IPS-18a (cell line): ENCODE measurements around the gene UBP1.
"Not testable (repeated sequence)": the region's sequence is repeated elsewhere in the genome, so short reads cannot be mapped to it uniquely, and the experiment has no call there.

ENCODE experiments used
- H3K27ac ChIP-seq: one replicate; pipeline ENCODE4 v1.5.1; 2013; ENCODE audit warnings: low read length
- H3K27me3 ChIP-seq: one replicate; pipeline ENCODE4 v1.6.1; 2013; ENCODE audit warnings: mild to moderate bottlenecking, low read length; ENCODE audit not compliant: control insufficient read depth, insufficient read depth
- H3K36me3 ChIP-seq: one replicate; pipeline ENCODE4 v1.6.1; 2013; ENCODE audit warnings: low read depth, low read length; ENCODE audit not compliant: control insufficient read depth
- H3K4me1 ChIP-seq: one replicate; pipeline ENCODE4 v1.6.1; 2013; ENCODE audit warnings: low read depth, low read length; ENCODE audit not compliant: control insufficient read depth
- H3K4me3 ChIP-seq: one replicate; pipeline ENCODE4 v1.5.1; 2013; ENCODE audit warnings: low read length
- H3K9ac ChIP-seq: one replicate; pipeline ENCODE4 v1.6.1; 2013; ENCODE audit warnings: mild to moderate bottlenecking, low read length, moderate library complexity
- H3K9me3 ChIP-seq: one replicate; pipeline ENCODE4 v1.6.1; 2013; ENCODE audit warnings: low read depth, low read length; ENCODE audit not compliant: control insufficient read depth

Gene UBP1

DNA sequence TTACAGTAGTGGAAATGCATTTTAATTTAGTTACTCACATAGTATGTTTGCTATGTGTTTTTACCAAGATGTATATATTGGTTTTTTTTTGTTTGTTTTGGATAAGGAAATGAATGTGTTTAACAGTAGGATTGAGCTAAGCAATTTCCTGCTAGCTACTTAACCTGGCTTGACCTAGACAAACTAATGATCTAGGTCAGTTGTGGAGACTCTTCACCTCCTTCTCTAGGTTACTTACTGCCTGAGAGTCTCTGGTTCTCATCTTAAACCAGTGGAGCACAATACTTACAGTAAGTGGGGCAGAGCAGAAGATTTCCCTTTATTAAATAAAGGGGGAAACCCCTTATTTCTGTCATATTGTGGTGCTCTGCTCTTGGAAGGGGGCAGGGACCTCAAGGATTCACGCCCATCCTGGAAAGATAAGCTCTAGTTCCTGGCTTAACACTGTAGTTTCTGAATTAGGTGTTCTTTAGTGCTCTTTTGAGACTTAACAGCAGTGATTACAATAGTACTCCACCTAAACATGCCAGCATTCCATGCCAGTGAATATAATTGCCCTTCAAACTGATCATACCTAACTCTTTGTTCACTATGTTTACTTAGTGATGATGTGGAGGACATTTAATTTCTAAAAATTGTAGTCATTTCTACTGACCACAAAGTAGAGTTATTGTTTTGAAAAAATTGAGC lies 79.9 kb downstream of the UBP1 start:
- Histone ChIP-seq H3K4me1 (no peaks in the 10 kb centered on the region), H3K27ac (no peak overlapping the region), H3K27me3 (no peaks in the 10 kb centered on the region), H3K9me3 (no peaks in the 10 kb centered on the region), H3K36me3 (no peaks in the 10 kb centered on the region), H3K4me3 (no peak overlapping the region), H3K9ac (no peak overlapping the region)

DNA sequence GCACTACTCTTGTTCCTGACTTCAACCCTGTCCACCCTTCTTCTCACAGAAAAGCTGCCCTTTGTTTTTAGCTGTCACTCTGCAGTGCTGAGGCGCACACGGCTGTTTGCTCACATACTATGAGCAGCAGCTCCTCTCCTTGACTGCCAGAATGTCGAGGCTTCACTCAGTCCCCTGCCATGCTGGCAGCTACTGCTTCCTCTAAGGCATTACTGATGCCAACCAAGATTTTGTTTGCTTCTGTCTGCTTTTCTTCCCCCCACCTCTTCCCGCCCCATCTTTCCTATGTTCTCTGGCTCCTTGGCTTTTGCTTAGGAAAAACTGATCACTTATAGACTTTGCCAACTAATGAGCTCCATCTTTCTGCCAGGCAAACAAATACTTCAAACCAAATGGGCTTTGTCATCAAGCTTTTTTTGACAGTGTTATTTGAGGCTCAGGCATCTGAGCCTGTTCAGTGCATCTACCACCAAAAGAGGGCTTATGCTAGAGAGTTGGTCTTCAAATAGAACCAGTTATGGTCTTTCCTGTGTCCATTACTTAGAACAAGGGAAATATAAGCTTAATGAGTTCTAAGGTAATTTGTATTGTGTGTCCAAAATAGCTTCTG lies 81.9 kb downstream of the UBP1 start:
- Histone ChIP-seq H3K4me3 (no peak overlapping the region), H3K27me3 (no peaks in the 10 kb centered on the region), H3K9ac (no peak overlapping the region), H3K9me3 (no peaks in the 10 kb centered on the region), H3K36me3 (no peaks in the 10 kb centered on the region), H3K27ac (no peak overlapping the region), H3K4me1 (no peaks in the 10 kb centered on the region)

DNA sequence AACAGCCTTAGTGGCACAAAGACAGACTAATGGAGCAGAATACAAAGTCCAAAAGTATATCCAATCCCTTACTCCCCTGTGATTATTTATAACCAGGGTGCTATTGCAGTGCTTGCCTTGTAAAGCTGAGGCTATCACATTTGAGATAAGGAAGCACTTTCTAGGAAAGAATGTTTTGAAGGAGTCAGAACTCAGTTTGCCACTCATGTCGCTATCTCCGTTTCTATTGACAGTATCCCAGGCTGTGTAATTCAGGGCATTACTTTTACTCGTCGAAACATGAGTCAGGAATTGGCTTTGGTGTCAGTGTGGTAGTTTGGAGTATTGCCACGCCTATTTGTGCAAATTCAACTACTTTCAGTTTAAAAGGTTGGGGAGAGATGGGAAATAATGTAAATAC lies 84.6 kb downstream of the UBP1 start:
- H3K27ac ChIP-seq = no peak overlapping the region
- H3K9ac ChIP-seq = no peak overlapping the region
- no peak overlapping the region for H3K4me3 ChIP-seq
- H3K36me3 ChIP-seq = no peaks in the 10 kb centered on the region
- H3K9me3 ChIP-seq = no peaks in the 10 kb centered on the region
- no peaks in the 10 kb centered on the region for H3K4me1 ChIP-seq
- H3K27me3 ChIP-seq = no peaks in the 10 kb centered on the region

DNA sequence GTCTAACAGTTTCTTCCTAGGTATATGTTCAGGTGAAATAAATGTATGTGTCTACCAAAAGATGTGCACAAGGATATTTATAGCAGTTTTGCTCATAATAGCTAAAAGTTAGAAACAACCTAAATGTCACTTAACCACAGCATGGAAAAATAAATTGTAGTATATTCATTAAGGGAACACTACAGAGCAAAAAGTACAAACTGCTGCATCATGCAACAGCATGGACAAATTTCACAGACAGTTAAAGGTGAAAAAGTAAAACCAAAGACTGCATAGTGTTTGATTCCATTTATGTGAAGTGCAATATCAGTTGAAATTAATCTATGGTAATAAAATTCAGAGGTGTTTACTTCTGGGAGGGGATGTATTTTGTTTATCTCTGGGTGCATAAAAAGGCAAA lies 100.4 kb downstream of the UBP1 start:
- H3K36me3 ChIP-seq = no peaks in the 10 kb centered on the region
- H3K9me3 ChIP-seq = no peaks in the 10 kb centered on the region
- no peaks in the 10 kb centered on the region for H3K27me3 ChIP-seq
- no peak overlapping the region for H3K9ac ChIP-seq
- H3K27ac ChIP-seq = no peak overlapping the region
- peaks cover 3% of the 10 kb centered on the region for H3K4me1 ChIP-seq
- no peak overlapping the region for H3K4me3 ChIP-seq

DNA sequence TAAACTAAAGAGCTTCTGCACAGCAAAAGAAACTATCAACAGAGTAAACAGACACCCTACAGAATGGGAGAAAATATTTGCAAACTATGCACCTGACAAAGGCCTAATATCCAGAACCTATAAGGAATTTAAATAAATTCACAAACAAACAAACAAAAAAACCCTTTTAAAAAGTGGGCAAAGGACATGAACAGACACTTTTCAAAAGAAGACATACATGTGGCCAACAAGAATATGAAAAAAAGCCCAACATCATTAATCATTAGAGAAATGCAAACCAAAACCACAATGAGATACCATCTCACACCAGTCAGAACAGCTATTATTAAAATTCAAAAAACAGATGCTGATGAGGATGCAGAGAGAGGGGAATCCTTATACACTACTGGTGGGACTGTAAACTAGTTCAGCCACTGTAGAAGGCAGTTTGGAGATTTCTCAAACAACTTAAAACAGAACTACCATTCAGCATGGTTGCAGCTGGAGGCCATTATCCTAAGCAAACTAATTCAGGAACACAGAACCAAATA lies 101.2 kb downstream of the UBP1 start:
- not testable (repeated sequence) for H3K36me3 ChIP-seq, H3K27ac ChIP-seq, H3K27me3 ChIP-seq, H3K9ac ChIP-seq, H3K4me1 ChIP-seq, H3K4me3 ChIP-seq, H3K9me3 ChIP-seq
